ENCODE data around the gene MIEN1.

- TF ChIP-seq POLR2A (IDR thresholded peaks at IDR 0.05; ENCODE audit: low read depth, low read length) (no peak), POLR2AphosphoS5 (IDR thresholded peaks at IDR 0.05; ENCODE audit: low read depth, low read length) (no peak; the same call in 1 of the 2 replicates)
Observed at GRCh38 chr17:39757176-39757662, 26.9 kb upstream of the MIEN1 start.

All from GM12892 (cell line).